Neural crest cell (in vitro differentiated cells): Measurements from ENCODE around the gene DDX31. TPM values are rescaled to one million over a fixed set of nuclear protein-coding genes. Genes with fewer than 3 reads are reported as not detected.

ENCODE experiments used
- DNase-seq: peaks from one replicate; pipeline ENCODE4 v3.0.0; 2021; ENCODE audit warnings: low read depth, mixed read lengths, low spot score
- H3K27ac Mint-ChIP-seq: one replicate; pipeline ENCODE4 v1.8.0; 2021; ENCODE audit warnings: mild to moderate bottlenecking, mixed read lengths; ENCODE audit not compliant: unreplicated experiment
- H3K27me3 Mint-ChIP-seq: 2 replicates; pipeline ENCODE4 v1.8.0; 2021; ENCODE audit warnings: low read depth, mild to moderate bottlenecking, mixed read lengths
- H3K36me3 Mint-ChIP-seq: 2 replicates; pipeline ENCODE4 v1.8.0; 2021; ENCODE audit warnings: low read depth, mild to moderate bottlenecking, mixed read lengths
- H3K4me1 Mint-ChIP-seq: 2 replicates; pipeline ENCODE4 v1.8.0; 2021; ENCODE audit warnings: mixed read lengths
- H3K4me3 Mint-ChIP-seq: one replicate; pipeline ENCODE4 v1.8.0; 2021; ENCODE audit warnings: mild to moderate bottlenecking, mixed read lengths
- H3K9me3 Mint-ChIP-seq: 2 replicates; pipeline ENCODE4 v1.8.0; 2021; ENCODE audit warnings: mixed read lengths
- total RNA-seq: library from RNA; stranded (reverse); gene quantifications from 2 replicates; pipeline ENCODE4 v1.2.1, GENCODE V29; 2021
- TF ChIP-seq, protein P1 (sequence below): fragments of 200-600 bp; sonication (generic); conservative IDR thresholded peaks from 2 replicates; pipeline ENCODE4 v1.5.0; 2021; ENCODE audit warnings: antibody characterized with exemption, mild to moderate bottlenecking

Gene DDX31
- total RNA-seq, 1 donor from 2014 or later: 20.9 TPM

DNA sequence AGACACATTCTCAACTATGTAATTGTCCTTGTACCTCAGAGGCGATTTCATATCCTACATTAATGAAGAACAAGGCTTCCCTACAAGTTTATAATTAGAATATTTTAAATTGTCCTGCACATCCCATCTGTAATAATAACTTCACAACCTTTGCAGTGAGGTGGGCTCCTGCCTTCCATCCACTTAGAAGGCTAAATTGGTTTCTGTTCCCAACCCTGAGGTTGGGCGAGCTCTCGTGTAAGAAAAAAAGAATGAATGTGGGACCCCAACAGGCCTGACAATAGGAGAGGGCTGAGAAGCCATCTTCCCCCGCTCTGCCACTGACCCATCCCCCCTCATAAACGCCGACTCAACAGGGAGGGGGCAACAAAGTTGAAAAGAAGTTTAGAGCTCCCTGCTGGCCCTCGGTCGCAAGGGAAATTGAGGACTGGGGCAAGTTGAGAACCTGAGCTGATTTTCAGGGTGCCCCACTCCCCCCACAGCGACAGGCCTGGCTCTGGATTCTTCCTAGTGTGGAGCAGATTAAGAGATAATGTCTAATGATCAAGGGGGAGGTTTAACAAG, 78.0 kb downstream of the DDX31 start:
- TF ChIP-seq, protein P1, sequence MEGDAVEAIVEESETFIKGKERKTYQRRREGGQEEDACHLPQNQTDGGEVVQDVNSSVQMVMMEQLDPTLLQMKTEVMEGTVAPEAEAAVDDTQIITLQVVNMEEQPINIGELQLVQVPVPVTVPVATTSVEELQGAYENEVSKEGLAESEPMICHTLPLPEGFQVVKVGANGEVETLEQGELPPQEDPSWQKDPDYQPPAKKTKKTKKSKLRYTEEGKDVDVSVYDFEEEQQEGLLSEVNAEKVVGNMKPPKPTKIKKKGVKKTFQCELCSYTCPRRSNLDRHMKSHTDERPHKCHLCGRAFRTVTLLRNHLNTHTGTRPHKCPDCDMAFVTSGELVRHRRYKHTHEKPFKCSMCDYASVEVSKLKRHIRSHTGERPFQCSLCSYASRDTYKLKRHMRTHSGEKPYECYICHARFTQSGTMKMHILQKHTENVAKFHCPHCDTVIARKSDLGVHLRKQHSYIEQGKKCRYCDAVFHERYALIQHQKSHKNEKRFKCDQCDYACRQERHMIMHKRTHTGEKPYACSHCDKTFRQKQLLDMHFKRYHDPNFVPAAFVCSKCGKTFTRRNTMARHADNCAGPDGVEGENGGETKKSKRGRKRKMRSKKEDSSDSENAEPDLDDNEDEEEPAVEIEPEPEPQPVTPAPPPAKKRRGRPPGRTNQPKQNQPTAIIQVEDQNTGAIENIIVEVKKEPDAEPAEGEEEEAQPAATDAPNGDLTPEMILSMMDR: no peak
- H3K27ac Mint-ChIP-seq: no peak overlapping the region
- peaks cover 7% of the 10 kb centered on the region for H3K36me3 Mint-ChIP-seq
- H3K4me3 Mint-ChIP-seq: peak overlapping the region; percentile 40
- H3K4me1 Mint-ChIP-seq: peaks cover 20% of the 10 kb centered on the region
- no peaks in the 10 kb centered on the region for H3K9me3 Mint-ChIP-seq
- peaks cover 71% of the 10 kb centered on the region for H3K27me3 Mint-ChIP-seq
- DNase-seq: no peak

DNA sequence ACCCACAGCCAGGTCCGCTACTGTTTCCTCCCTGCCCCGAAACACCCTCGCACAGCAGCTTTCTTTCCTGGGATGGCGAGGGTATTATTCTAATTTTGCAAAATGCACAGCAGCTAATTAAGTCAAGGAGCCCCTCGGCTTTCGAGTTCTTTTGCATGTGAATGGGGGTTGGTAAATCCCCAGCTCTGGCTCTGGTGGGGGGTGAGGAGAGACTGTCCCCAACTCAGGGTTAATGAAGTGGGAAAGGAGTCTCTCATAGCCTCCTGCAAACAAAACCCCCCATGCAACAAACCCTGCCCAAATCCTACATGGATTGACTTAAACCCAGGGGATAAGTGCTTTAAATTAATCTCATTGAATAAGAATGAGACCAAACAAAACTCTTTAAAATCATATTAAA, 78.5 kb downstream of the DDX31 start:
- DNase-seq: no peak

DNA sequence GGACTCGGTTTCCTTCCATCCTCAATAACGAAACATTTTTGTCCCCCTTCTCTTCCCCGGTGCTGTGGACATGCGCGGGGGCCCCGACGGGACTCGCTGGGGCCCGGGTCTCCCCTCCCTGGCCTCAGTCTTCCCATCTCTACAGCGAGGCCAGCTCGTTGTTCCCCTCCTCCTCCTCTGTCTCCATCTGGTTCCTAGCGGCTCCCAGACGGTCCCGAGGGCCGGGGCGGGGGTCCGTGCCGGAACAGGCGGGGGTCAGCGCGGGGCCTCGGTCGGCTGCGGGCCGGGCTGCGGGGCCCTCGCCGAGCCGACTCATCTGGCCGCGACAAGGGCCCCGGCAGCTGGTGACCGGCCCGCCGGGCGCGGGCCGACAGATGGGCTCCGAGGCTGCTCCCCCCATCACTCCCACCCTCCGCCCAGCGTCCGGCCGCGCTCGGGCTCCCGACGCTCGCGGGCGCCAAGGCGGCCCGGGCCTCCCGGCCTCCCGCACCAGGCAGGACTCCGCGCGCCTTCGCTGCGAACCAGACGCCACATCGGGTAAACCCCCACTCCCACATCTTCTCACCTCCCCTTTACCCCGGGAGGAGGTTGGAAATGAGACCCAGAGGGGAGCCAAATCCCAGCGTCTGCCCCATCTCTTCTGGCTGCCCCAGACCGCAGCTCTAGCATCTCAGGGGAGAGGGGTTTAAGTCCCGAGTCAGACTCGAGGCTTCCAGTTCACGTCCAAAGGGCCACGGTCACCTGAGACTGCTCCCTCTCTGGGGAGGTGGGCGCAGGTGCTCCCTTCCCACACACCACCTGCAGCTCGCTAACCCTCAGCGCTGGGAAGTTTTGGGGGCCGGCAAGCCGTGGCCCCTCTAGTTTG, 79.2 kb downstream of the DDX31 start:
- H3K27ac Mint-ChIP-seq: no peak overlapping the region
- H3K36me3 Mint-ChIP-seq: peaks cover 7% of the 10 kb centered on the region
- H3K4me3 Mint-ChIP-seq: no peak overlapping the region
- H3K4me1 Mint-ChIP-seq: peaks cover 20% of the 10 kb centered on the region
- H3K27me3 Mint-ChIP-seq: peaks cover 80% of the 10 kb centered on the region
- DNase-seq: no peak
- no peaks in the 10 kb centered on the region for H3K9me3 Mint-ChIP-seq
- TF ChIP-seq, protein P1: no peak

More for the DNA sequence above, 78.5 kb downstream of the DDX31 start:
- H3K4me3 Mint-ChIP-seq: no peak overlapping the region
- H3K27ac Mint-ChIP-seq: no peak overlapping the region
- peaks cover 20% of the 10 kb centered on the region for H3K4me1 Mint-ChIP-seq
- peaks cover 77% of the 10 kb centered on the region for H3K27me3 Mint-ChIP-seq
- peaks cover 7% of the 10 kb centered on the region for H3K36me3 Mint-ChIP-seq
- TF ChIP-seq, protein P1: no peak
- no peaks in the 10 kb centered on the region for H3K9me3 Mint-ChIP-seq

DNA sequence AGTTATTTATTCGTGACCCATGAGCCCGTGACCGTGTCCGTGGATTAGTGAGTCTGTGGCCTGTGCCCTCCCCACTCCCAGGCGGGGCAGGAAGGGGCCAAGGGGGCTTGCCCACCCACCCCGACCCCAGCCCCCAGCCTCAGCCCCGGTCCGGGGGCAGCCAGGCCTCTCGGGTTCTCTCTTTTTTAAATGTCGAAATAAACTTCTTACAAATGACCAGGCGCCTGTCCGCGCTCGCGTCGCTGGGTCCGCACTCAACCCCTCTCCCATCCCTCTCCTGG, 79.8 kb downstream of the DDX31 start:
- Mint-ChIP-seq H3K9me3 (no peaks in the 10 kb centered on the region), H3K4me3 (no peak overlapping the region), H3K4me1 (peaks cover 20% of the 10 kb centered on the region), H3K27ac (no peak overlapping the region), H3K36me3 (peaks cover 7% of the 10 kb centered on the region), H3K27me3 (peaks cover 85% of the 10 kb centered on the region)
- DNase-seq: no peak
- TF ChIP-seq, protein P1: no peak

DNA sequence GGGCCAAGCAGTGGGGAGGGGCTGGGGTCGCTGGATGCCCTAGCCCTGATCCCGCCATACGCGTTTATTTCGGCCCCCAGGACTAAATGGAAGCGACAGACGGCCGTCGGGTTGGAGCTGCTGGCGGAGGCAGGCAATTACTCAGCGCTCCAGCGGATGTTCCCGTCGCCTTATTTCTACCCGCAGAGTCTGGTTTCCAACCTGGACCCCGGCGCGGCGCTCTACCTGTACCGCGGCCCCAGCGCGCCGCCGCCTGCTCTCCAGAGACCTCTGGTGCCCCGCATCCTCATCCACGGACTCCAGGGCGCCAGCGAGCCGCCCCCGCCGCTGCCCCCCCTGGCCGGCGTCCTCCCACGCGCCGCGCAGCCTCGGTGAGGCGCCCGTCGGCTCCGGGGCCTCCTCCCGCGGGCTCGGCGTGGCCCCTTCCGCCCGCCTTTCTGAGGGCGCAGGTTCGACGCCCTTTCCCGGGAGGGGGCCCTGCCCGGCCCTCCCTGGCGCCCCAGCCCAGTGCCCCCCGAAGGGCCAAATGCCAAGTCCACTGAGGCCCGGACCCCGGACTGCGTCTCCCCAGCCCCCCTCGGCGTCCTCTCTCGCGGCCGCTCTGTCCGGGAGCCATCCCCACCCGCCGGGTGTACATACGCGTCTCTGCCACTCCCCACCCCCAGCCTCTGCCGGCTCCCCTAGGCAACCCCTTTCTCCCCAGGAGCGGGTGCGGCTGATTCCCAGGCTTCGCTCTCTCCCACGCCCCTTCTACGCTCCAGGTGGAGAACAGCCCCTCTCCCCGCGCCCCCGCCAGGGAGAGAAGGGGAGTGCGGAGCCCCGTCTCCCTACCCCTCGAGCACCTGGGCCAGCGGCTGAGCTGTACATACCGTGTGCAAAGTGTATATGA, 80.4 kb downstream of the DDX31 start:
- TF ChIP-seq, protein P1: no peak
- H3K27me3 Mint-ChIP-seq: peaks cover 89% of the 10 kb centered on the region
- no peaks in the 10 kb centered on the region for H3K9me3 Mint-ChIP-seq
- DNase-seq: no peak
- no peak overlapping the region for H3K4me3 Mint-ChIP-seq
- H3K4me1 Mint-ChIP-seq: peaks cover 20% of the 10 kb centered on the region
- H3K36me3 Mint-ChIP-seq: peaks cover 7% of the 10 kb centered on the region
- no peak overlapping the region for H3K27ac Mint-ChIP-seq
